Keratinocyte (primary cell): ENCODE data around the gene MROH7. TPM values are rescaled to one million over a fixed set of nuclear protein-coding genes. Genes with fewer than 3 reads are reported as not detected.

Experiments used
- DNase-seq: peaks from one replicate; pipeline ENCODE4 v3.0.0-alpha.2; 2011; ENCODE audit warnings: low read depth, missing footprints, low spot score
- FAIRE-seq: peaks from 2 replicates; lab custom pipeline; 2011; peaks lifted over from hg19 to GRCh38; lab: Jason Lieb, UNC
- H2AFZ ChIP-seq: 2 replicates; pipeline ENCODE4 v1.6.0; 2012; ENCODE audit warnings: low read length, control low read depth, inconsistent platforms; ENCODE audit not compliant: control insufficient read depth
- H3K27ac ChIP-seq: 2 replicates; pipeline ENCODE4 v1.5.1; 2011; ENCODE audit warnings: low read length; ENCODE audit not compliant: control insufficient read depth, insufficient read depth
- H3K27me3 ChIP-seq: 3 replicates; pipeline ENCODE4 v1.6.0; 2011; ENCODE audit warnings: low read length; ENCODE audit not compliant: control insufficient read depth, insufficient read depth; ENCODE audit errors: extremely low read depth
- H3K36me3 ChIP-seq, 2 experiments: 2 replicates in 1 of 2; 3 replicates in 1 of 2; pipeline ENCODE4 v1.5.1; 2011; ENCODE audit warnings: low read length in 2 of 2, mild to moderate bottlenecking in 1 of 2; ENCODE audit not compliant: control insufficient read depth in 2 of 2, insufficient read depth in 2 of 2; ENCODE audit errors: extremely low read depth in 1 of 2
- H3K4me1 ChIP-seq: 3 replicates; pipeline ENCODE4 v1.5.1; 2011; ENCODE audit warnings: low read length; ENCODE audit not compliant: control insufficient read depth, insufficient read depth; ENCODE audit errors: extremely low read depth
- H3K4me2 ChIP-seq: 3 replicates; pipeline ENCODE4 v1.6.0; 2011; ENCODE audit warnings: low read depth, low read length; ENCODE audit not compliant: control insufficient read depth, insufficient read depth; ENCODE audit errors: extremely low read depth
- H3K4me3 ChIP-seq, 3 experiments: fragments of 200-600 bp in 1 of 3; sonication (generic) in 1 of 3; 2 replicates in 2 of 3; 3 replicates in 1 of 3; pipeline ENCODE4 v1.5.1; 2011 to 2016; ENCODE audit warnings: low read length in 3 of 3, mild to moderate bottlenecking in 3 of 3, control low read depth in 2 of 3, inconsistent platforms in 1 of 3, low read depth in 1 of 3, mixed read lengths in 1 of 3, mixed run types in 1 of 3, moderate library complexity in 1 of 3; ENCODE audit not compliant: control insufficient read depth in 2 of 3, insufficient read depth in 2 of 3; ENCODE audit errors: extremely low read depth in 1 of 3
- H3K79me2 ChIP-seq: 2 replicates; pipeline ENCODE4 v1.6.0; 2012; ENCODE audit warnings: low read length; ENCODE audit not compliant: control insufficient read depth, insufficient read depth
- H3K9ac ChIP-seq: 3 replicates; pipeline ENCODE4 v1.6.0; 2011; ENCODE audit warnings: low read length; ENCODE audit not compliant: control insufficient read depth, insufficient read depth; ENCODE audit errors: extremely low read depth
- H3K9me1 ChIP-seq: 3 replicates; pipeline ENCODE4 v1.6.0; 2011; ENCODE audit warnings: low read length; ENCODE audit not compliant: control insufficient read depth, insufficient read depth; ENCODE audit errors: extremely low read depth
- H3K9me3 ChIP-seq: 2 replicates; pipeline ENCODE4 v1.5.1; 2012; ENCODE audit warnings: low read depth, low read length; ENCODE audit not compliant: control insufficient read depth
- H4K20me1 ChIP-seq: 3 replicates; pipeline ENCODE4 v1.6.0; 2011; ENCODE audit warnings: low read length; ENCODE audit not compliant: control insufficient read depth, insufficient read depth; ENCODE audit errors: extremely low read depth
- EZH2 ChIP-seq: IDR thresholded peaks from one replicate; pipeline ENCODE4 v1.6.1; 2012; ENCODE audit warnings: inconsistent platforms, mild to moderate bottlenecking, low read length, moderate library complexity
- dilution Hi-C: fragments of 300-500 bp; cut with MboI; formaldehyde crosslinking; loops from one replicate; pipeline ENCODE4 v1.7.0; 2020; ENCODE audit warnings: low sequenced_read_pairs; ENCODE audit not compliant: extremely low pct_ligation_motif_present
- polyA plus RNA-seq, 5 experiments: library from polyadenylated mRNA; depleted of rRNA in 3 of 5; stranded (reverse) in 3 of 5; stranded (forward) in 1 of 5; unstranded in 1 of 5; fragments of >200 nt; gene quantifications; 1 replicate in 1 of 5; 2 replicates in 3 of 5; 3 replicates in 1 of 5; pipeline versions ENCODE4 v1.2.1 to v1.2.3, GENCODE V29; 2011 to 2012; ENCODE audit warnings: missing spikeins in 2 of 5, low read depth in 1 of 5, low replicate concordance in 1 of 5
- TF ChIP-seq, protein P1 (sequence below), 3 experiments: IDR thresholded peaks in 1 of 3; conservative IDR thresholded peaks in 1 of 3; optimal IDR thresholded peaks in 1 of 3; 2 replicates in 2 of 3; 3 replicates in 1 of 3; pipeline versions ENCODE3 to v1.5.1; 2011; ENCODE audit warnings: low read length in 3 of 3, mild to moderate bottlenecking in 3 of 3, moderate library complexity in 2 of 3, control low read depth in 1 of 3, inconsistent platforms in 1 of 3; ENCODE audit not compliant: insufficient read depth in 2 of 3; ENCODE audit errors: extremely low read depth in 1 of 3

The MROH7 gene
- polyA plus RNA-seq, 1 donor (not counting 4 experiments of a cell fraction or from before 2014, with no cell fraction given): not detected

DNA sequence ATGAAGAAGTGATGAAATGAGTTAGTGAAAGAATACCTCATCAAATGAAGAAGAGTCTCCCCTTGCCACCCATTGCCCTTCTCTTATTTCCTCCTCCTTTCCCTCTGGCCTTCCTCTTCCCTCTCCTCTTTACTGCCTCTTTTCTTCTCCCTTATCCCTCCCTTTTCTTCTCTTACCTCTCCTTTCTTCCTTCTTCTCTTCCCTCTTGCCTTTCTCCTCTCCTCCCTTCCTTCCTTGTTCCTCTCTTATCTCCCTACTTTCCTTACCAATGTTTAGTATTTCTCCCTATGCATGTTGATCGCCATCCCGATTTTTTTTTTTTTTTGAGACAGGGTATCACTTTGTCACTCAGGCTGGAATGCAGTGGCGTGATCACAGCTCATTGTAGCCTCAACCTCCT is 8.8 kb downstream of the MROH7 start:
- H3K27me3 ChIP-seq: peaks cover 13% of the 10 kb centered on the region
- H3K36me3 ChIP-seq: no peaks in the 10 kb centered on the region
- no peaks in the 10 kb centered on the region for H3K9me3 ChIP-seq
- no peak for TF ChIP-seq EZH2
- TF ChIP-seq, protein P1, sequence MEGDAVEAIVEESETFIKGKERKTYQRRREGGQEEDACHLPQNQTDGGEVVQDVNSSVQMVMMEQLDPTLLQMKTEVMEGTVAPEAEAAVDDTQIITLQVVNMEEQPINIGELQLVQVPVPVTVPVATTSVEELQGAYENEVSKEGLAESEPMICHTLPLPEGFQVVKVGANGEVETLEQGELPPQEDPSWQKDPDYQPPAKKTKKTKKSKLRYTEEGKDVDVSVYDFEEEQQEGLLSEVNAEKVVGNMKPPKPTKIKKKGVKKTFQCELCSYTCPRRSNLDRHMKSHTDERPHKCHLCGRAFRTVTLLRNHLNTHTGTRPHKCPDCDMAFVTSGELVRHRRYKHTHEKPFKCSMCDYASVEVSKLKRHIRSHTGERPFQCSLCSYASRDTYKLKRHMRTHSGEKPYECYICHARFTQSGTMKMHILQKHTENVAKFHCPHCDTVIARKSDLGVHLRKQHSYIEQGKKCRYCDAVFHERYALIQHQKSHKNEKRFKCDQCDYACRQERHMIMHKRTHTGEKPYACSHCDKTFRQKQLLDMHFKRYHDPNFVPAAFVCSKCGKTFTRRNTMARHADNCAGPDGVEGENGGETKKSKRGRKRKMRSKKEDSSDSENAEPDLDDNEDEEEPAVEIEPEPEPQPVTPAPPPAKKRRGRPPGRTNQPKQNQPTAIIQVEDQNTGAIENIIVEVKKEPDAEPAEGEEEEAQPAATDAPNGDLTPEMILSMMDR (optimal IDR thresholded peaks at IDR 0.05 in 1 of 3, IDR thresholded peaks at IDR 0.05 in 1 of 3, conservative IDR thresholded peaks at IDR 0.05 in 1 of 3; ENCODE audit: extremely low read depth in 1 of 3, insufficient read depth in 2 of 3, low read length in 3 of 3): no peak
- H3K9ac ChIP-seq: no peak overlapping the region
- FAIRE-seq (no peak), DNase-seq (no peak)
- H3K4me1 ChIP-seq: no peaks in the 10 kb centered on the region
- no peaks in the 10 kb centered on the region for H4K20me1 ChIP-seq
- dilution Hi-C loops: no loop called here
- no peak overlapping the region for H2AFZ ChIP-seq
- no peak overlapping the region for H3K27ac ChIP-seq
- H3K4me3 ChIP-seq: no peak overlapping the region
- H3K79me2 ChIP-seq: no peaks in the 10 kb centered on the region
- no peaks in the 10 kb centered on the region for H3K9me1 ChIP-seq
- H3K4me2 ChIP-seq: no peak overlapping the region

DNA sequence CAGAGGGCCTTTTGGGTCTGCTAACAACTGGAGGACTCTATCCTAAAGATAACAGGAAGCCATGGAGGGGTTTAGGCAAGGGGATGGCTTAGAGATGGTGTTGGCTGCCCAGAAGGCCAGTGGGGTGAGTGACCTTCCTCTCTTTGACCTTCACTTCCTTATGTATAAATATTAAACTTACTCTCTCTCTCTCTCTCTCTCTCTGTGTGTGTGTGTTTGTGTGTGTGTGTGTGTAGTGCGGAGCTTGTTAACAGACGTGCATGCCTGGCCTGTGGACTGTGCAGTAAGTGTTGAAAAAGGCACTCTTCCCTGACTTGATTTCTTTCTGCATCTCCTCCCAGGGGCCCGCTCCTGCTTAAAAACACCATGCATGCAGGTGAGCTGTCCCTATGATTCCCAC is 10.0 kb downstream of the MROH7 start:
- H3K79me2 ChIP-seq: no peaks in the 10 kb centered on the region
- dilution Hi-C loops: no loop called here
- no peaks in the 10 kb centered on the region for H3K4me1 ChIP-seq
- DNase-seq: no peak
- H3K27me3 ChIP-seq: peaks cover 13% of the 10 kb centered on the region
- H3K36me3 ChIP-seq: no peaks in the 10 kb centered on the region
- no peak overlapping the region for H2AFZ ChIP-seq
- no peak for FAIRE-seq
- TF ChIP-seq, protein P1 (optimal IDR thresholded peaks at IDR 0.05 in 1 of 3, IDR thresholded peaks at IDR 0.05 in 1 of 3, conservative IDR thresholded peaks at IDR 0.05 in 1 of 3; ENCODE audit: extremely low read depth in 1 of 3, insufficient read depth in 2 of 3, low read length in 3 of 3): no peak
- TF ChIP-seq EZH2: no peak
- H3K9me1 ChIP-seq: no peaks in the 10 kb centered on the region
- no peaks in the 10 kb centered on the region for H4K20me1 ChIP-seq
- no peaks in the 10 kb centered on the region for H3K9me3 ChIP-seq
- H3K4me3 ChIP-seq: no peak overlapping the region
- H3K4me2 ChIP-seq: no peak overlapping the region
- H3K27ac ChIP-seq: no peak overlapping the region
- H3K9ac ChIP-seq: no peak overlapping the region
